ENCODE data around the gene HEPACAM.

Gene HEPACAM

GRCh38 chr11:124920870-124921609, 14.8 kb downstream of the HEPACAM start:
- Histone ChIP-seq H3K4me1 (ENCODE audit: low read length) (peaks cover 10% of the 10 kb centered on the region; the same call in 1 of the 2 replicates), H3K4me2 (ENCODE audit: low read length) (no peak overlapping the region), H3K4me3 (ENCODE audit: low read length) (no peak overlapping the region), H3K9ac (ENCODE audit: low read length) (no peak overlapping the region), H3K27me3 (ENCODE audit: low read depth, low read length) (0 out of 2 replicates have a peak, but pooled peaks cover 3% of the 10 kb centered on the region), H3K9me3 (ENCODE audit: insufficient read depth, low read length) (no peaks in the 10 kb centered on the region), H3K79me2 (ENCODE audit: low read length) (no peaks in the 10 kb centered on the region), H3K27ac (ENCODE audit: low read length) (no peak overlapping the region), H3K36me3 (replicated peaks; ENCODE audit: low read depth, low read length) (no peaks in the 10 kb centered on the region), H4K20me1 (ENCODE audit: insufficient read depth, low read length) (no peaks in the 10 kb centered on the region), H2AFZ (ENCODE audit: low read depth, low read length) (no peak overlapping the region)
- TF ChIP-seq EZH2phosphoT487 (IDR thresholded peaks at IDR 0.05; ENCODE audit: low read depth) (no peak), CTCF (IDR thresholded peaks at IDR 0.05; ENCODE audit: low read depth, low read length) (no peak)

- Histone ChIP-seq H3K9ac (ENCODE audit: low read length) (no peak overlapping the region), H2AFZ (ENCODE audit: low read depth, low read length) (no peak overlapping the region), H4K20me1 (ENCODE audit: insufficient read depth, low read length) (no peaks in the 10 kb centered on the region), H3K36me3 (replicated peaks; ENCODE audit: low read depth, low read length) (no peaks in the 10 kb centered on the region), H3K27me3 (ENCODE audit: low read depth, low read length) (0 out of 2 replicates have a peak, but pooled peaks cover 3% of the 10 kb centered on the region), H3K27ac (ENCODE audit: low read length) (no peak overlapping the region), H3K4me1 (ENCODE audit: low read length) (peaks cover 10% of the 10 kb centered on the region; the same call in 1 of the 2 replicates), H3K4me2 (ENCODE audit: low read length) (no peak overlapping the region), H3K79me2 (ENCODE audit: low read length) (no peaks in the 10 kb centered on the region), H3K4me3 (ENCODE audit: low read length) (no peak overlapping the region), H3K9me3 (ENCODE audit: insufficient read depth, low read length) (no peaks in the 10 kb centered on the region)
- TF ChIP-seq EZH2phosphoT487 (IDR thresholded peaks at IDR 0.05; ENCODE audit: low read depth) (no peak), CTCF (IDR thresholded peaks at IDR 0.05; ENCODE audit: low read depth, low read length) (no peak)
Measured at GRCh38 chr11:124920356-124920755, 15.5 kb downstream of the HEPACAM start.

GRCh38 chr11:124919898-124920297, 15.9 kb downstream of the HEPACAM start:
- no peak overlapping the region for H3K27ac ChIP-seq (ENCODE audit: low read length)
- H3K9me3 ChIP-seq (ENCODE audit: insufficient read depth, low read length) = no peaks in the 10 kb centered on the region
- no peaks in the 10 kb centered on the region for H3K36me3 ChIP-seq (replicated peaks; ENCODE audit: low read depth, low read length)
- H3K9ac ChIP-seq (ENCODE audit: low read length) = no peak overlapping the region
- H4K20me1 ChIP-seq (ENCODE audit: insufficient read depth, low read length) = no peaks in the 10 kb centered on the region
- no peak overlapping the region for H3K4me3 ChIP-seq (ENCODE audit: low read length)
- no peak overlapping the region for H3K4me2 ChIP-seq (ENCODE audit: low read length)
- TF ChIP-seq CTCF (IDR thresholded peaks at IDR 0.05; ENCODE audit: low read depth, low read length) = no peak
- no peak for TF ChIP-seq EZH2phosphoT487 (IDR thresholded peaks at IDR 0.05; ENCODE audit: low read depth)
- no peak overlapping the region for H2AFZ ChIP-seq (ENCODE audit: low read depth, low read length)
- no peaks in the 10 kb centered on the region for H3K79me2 ChIP-seq (ENCODE audit: low read length)
- peaks cover 10% of the 10 kb centered on the region; the same call in 1 of the 2 replicates for H3K4me1 ChIP-seq (ENCODE audit: low read length)
- 0 out of 2 replicates have a peak, but pooled peaks cover 3% of the 10 kb centered on the region for H3K27me3 ChIP-seq (ENCODE audit: low read depth, low read length)

GRCh38 chr11:124918950-124919349, 16.9 kb downstream of the HEPACAM start, which contains the start of gene HEPN1:
Gene HEPN1, plus strand, starts transcription at chr11:124919250.
- H3K4me3 ChIP-seq (ENCODE audit: low read length) = no peak within 1 kb of the TSS
- H3K79me2 ChIP-seq (ENCODE audit: low read length) = no peaks in the 10 kb centered on the region
- H3K36me3 ChIP-seq (replicated peaks; ENCODE audit: low read depth, low read length) = no peaks in the 10 kb centered on the region
- 0 out of 2 replicates have a peak, but pooled peaks cover 4% of the 10 kb centered on the region for H3K4me1 ChIP-seq (ENCODE audit: low read length)
- H3K4me2 ChIP-seq (ENCODE audit: low read length) = no peak within 1 kb of the TSS
- H2AFZ ChIP-seq (ENCODE audit: low read depth, low read length) = no peak within 1 kb of the TSS
- H3K27me3 ChIP-seq (ENCODE audit: low read depth, low read length) = 0 out of 2 replicates have a peak, but pooled peaks cover 3% of the 10 kb centered on the region
- no peaks in the 10 kb centered on the region for H3K9me3 ChIP-seq (ENCODE audit: insufficient read depth, low read length)
- H3K27ac ChIP-seq (ENCODE audit: low read length) = no peak within 1 kb of the TSS
- TF ChIP-seq EZH2phosphoT487 (IDR thresholded peaks at IDR 0.05; ENCODE audit: low read depth) = no peak
- no peak for TF ChIP-seq CTCF (IDR thresholded peaks at IDR 0.05; ENCODE audit: low read depth, low read length)
- H4K20me1 ChIP-seq (ENCODE audit: insufficient read depth, low read length) = no peaks in the 10 kb centered on the region
- H3K9ac ChIP-seq (ENCODE audit: low read length) = no peak within 1 kb of the TSS
